HG03135 (cell line): Measurements from ENCODE around the gene CLTCL1.

Experiments
- ATAC-seq: cut with Tn5 transposase; IDR thresholded peaks from one replicate; pipeline ENCODE4 v1.9.1; 2021; ENCODE audit warnings: mild to moderate bottlenecking, moderate library complexity; ENCODE audit not compliant: unreplicated experiment

CLTCL1 gene

GRCh38 chr22:19197997-19198865 is 93.3 kb downstream of the CLTCL1 start:
- ATAC-seq: no peak

DNA sequence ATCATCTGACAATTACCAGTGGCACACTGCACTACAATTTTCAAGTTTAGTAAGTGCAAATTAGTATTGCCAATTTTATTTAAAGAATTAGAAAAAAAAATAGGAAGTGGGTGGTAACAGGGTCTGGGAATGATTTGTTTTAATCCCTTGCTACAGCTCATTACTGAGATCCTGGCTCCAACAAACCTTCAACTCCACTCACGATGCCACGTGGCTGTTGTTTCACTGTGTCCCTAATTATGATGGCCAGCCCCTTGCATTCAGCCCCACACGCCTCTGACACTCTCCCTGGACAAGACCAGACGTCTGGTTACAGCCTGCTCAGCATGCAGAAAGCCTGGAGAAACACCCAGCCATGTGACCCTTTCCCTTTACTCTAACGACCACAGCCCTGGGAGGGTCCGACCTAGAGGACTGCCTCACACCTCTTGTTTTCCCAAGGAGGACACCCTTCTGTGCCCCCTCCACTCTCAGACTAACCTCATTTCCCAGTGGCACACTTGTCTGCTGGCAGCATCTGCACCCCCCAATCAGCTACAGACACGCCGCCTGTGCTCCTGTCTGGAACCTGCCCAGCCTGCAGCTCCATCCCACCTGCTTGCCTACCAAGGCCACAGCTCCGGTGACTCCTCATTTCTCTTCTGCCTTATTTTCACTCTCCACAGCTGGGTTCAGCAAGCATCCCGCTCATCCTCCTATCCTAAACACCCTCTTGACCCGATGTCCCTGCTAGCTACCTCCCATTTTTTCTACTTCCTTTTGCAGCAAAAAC is 94.5 kb downstream of the CLTCL1 start:
- ATAC-seq: no peak

DNA sequence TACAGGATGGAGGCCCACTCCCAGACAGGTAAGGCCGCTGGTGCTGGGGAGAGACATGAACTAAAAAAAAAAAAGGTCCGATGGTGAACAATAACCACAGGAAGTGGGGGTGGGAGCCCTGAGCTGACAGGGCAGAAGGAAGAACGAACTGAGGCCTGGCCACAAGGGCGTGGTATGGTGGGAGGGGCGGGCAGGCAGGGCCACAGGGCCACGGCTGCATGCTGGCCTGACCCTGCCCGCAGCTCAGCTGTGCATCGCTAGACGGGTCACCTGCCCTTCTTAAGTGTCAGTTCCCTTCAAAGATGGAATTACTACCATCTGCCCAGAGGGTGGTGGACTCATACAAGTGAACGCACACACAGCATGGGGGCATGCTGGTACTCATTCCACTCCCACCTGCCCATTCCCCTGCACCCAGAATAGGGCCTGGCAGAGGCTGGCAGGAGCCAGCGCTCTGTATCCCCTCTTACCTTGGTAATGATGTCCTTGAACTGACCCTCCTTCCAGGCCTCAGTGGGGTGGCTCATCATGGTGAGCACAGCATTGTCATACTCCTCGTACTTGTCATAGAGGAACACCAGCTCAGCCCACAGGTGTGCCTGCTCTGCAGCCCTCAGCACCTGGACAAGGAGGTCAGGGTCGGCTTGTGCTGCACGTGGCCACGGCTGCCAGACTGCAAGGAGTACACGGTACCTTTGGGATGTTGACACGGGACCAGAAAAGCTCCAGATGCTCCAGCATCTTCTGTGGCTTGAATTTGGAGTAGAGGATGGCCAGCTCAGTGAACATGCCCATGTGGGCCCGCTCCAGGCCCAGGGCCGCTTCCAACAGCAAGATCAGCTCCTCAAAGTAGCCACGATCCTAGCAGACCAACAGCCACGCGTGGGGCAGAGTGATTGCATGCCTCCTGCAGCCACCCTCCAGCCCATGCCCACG is 95.5 kb downstream of the CLTCL1 start:
- no peak for ATAC-seq

GRCh38 chr22:19194766-19195536 is 96.6 kb downstream of the CLTCL1 start:
- no peak for ATAC-seq

DNA sequence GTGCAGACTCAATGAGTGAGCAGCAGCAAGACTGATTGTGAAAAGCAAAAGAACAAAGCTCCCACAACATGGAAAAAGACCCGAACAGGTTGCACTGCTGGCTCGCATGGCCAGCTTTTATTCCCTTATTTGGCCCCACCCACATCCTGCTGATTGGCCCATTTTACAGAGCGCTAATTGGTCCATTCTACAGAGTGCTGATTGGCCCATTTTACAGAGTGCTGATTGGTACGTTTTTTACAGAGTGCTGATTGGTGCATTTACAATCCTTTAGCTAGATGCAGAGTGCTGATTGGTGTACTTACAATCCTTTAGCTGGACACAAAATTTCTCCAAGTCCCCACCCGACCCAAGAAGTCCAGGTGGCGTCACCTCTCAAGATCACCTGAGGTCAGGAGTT is 97.6 kb downstream of the CLTCL1 start:
- no peak for ATAC-seq

DNA sequence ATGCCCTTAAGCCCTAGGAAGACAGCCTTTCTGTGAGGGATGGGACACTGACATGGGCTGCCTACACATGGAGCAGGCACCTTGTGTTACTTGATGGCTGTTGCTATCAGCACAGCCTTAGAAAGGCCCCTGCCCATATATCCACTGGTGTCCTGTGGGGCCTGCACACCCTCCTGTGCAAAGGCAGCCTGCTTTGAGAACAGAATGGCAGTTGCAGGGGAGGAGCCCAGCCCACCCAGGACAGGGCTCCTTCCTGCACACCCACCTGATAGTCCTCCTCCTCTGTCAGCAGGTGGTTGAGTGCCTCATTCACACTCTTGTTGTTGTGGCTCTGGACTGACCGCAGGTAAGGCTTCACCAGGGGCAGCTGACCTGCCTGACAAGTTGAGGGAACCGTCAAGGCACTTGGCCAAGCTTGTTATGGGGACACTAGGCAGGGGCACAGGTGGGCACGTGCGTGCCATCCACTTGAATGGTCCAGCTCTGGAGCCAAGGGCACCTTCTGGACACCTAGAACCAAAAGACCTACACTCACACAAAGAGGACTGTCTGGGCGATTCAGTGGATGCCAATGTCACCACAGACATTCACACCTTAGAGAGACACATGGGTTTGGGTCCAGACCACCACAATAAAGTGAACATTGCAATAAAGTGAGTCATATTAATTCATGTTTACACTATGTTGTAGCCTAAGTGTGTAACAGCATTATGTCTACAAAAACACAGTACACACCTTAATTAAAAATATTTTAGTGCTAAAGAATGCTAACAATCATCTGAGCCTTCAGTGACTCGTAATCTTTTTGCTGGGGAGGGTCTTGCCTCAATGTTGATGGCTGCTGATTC is 103.6 kb downstream of the CLTCL1 start:
- ATAC-seq: no peak

GRCh38 chr22:19184276-19184997 is 107.1 kb downstream of the CLTCL1 start:
- ATAC-seq: no peak

GRCh38 chr22:19183216-19183615 is 108.3 kb downstream of the CLTCL1 start:
- no peak for ATAC-seq

DNA sequence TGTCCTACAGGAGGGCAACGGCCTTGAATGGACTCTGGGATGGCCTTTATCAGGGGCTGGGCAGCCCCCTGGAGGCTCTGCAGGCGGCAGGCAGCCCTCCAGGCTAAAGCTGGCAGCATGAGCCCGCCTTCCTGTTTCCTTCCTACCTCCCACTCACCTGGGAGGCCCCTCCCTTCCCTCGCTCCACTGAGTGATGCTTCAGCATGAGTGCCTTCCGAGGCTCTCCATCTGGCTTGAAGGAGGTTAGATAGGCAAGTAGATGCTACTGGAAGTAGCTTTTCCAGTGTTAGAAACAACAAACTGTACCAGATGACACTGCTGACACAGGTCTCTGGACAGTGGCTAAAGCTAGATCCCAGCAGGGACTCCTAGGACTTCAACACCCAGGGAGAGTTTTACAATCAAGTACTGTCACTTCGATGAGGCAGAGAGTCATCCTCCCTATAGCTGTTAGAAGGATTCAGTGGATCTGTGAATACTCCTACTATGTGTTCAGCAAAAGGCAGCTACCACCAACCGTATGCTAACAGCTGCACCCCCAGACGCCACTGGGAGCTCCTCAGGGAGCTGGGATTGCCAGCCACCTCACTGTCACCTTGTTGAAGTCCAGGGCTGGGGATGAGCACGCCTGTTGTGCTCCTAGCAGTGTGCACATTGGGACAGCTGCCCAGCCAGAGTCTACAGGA is 108.9 kb downstream of the CLTCL1 start:
- no peak for ATAC-seq

DNA sequence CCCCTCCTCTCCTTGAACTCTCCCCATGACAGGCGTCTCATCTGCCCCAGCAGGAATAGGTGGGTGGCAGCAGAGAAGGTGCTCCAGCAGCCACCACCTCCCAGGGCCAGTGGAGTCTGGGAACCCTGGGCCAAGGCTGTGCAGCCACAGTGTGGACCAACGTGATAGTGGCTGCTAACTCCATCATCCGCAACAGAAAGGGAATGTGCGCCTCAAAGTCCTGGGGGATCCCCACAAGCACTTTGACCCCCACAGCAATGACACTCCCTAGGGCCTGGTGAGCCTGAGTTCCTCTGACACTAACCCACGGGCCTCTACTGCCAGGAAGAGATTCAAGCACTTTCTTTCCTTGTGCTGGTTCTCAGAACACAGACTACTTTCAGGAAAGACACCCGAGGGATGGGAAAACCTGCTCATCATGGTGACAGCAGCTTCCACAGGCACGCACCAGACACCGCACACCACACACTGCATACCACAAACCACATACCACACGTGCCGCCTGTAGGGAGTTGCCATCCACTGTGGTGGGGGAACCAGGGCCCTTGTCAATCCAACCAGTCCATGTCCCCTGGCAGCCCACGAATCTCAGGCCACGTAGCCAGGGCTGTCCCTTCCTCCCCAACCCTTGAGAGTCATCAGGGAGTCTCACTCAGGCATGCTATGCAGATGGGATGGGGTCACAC is 109.6 kb downstream of the CLTCL1 start:
- ATAC-seq: no peak

- no peak for ATAC-seq
Observed at GRCh38 chr22:19180740-19181410, 110.6 kb downstream of the CLTCL1 start.

GRCh38 chr22:19180234-19180633 is 111.3 kb downstream of the CLTCL1 start:
- ATAC-seq: no peak

DNA sequence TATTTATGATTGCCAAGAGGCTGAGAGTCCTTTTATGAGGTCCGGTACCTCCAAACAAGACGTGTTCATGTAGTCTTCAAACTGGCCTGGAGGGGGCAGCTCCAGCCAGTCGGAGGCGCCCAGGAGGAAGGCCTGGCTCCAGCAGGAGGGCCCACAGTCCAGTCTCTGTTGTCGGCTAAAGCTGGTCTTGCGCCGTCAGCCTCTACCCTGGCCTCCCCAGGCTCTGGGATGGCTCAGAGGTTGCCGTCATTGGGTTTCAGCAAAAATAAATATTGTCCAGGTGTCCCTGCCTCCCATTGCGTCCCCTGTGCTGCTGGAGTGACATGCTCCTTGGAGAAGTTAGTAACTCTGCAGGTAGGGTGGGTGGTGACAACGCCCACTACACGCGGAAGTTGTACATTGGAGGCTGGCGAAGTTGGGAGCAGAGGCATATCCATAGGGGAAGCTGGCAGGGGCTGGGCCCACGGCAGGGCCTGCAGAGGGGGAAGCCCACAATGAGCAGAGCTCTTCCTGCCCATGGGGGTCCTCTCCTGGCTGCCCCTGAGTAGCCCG is 111.9 kb downstream of the CLTCL1 start:
- peak; percentile 50 for ATAC-seq

GRCh38 chr22:19178657-19179496 is 112.6 kb downstream of the CLTCL1 start, which contains the start of gene SLC25A1:
Gene SLC25A1, minus strand, starts transcription at chr22:19178736. Its CDS starts 63 bp downstream, at chr22:19178673.
- peak; percentile 66 for ATAC-seq

DNA sequence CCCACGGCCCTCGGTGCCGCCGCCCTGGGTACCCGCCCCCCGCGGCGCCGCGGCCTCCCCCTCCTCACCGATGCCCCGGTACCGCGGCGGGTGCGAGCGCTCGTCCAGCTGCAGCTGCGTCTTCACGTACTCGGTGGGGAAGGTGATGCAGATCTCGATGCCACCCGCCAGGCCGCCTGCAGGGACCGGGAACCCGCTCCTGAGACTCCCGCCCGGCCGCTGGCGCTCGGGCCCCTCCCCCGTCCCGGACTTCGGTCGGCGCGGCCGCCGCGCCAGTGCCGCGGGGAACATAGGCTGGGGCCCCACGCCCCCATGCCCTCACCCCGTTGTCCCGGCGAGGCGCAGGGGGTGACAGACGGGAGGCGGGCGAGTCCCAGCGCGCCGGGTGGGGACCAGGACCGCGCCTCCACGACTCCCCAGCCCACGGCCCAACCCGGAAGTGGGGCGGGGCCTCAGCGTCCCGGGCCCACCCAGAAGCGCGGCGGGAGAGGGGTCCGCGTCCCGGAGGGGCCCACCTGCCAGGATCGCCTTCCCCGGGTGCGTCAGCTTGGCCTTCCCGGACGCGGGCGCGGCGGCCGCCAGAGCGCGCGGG is 113.4 kb downstream of the CLTCL1 start:
- ATAC-seq: peak; percentile 30
